IPS-15b (cell line): ENCODE data around the gene TIMM44.

Experiments used
- H3K27me3 ChIP-seq: one replicate; pipeline ENCODE4 v1.6.1; 2013; ENCODE audit warnings: low read length; ENCODE audit not compliant: control insufficient read depth, insufficient read depth
- H3K36me3 ChIP-seq: one replicate; pipeline ENCODE4 v1.6.1; 2013; ENCODE audit warnings: low read length; ENCODE audit not compliant: control insufficient read depth, insufficient read depth
- H3K4me1 ChIP-seq: one replicate; pipeline ENCODE4 v1.6.1; 2013; ENCODE audit warnings: mild to moderate bottlenecking, low read length; ENCODE audit not compliant: control insufficient read depth, insufficient read depth
- H3K4me3 ChIP-seq: one replicate; pipeline ENCODE4 v1.5.1; 2013; ENCODE audit warnings: low read depth, low read length
- H3K9ac ChIP-seq: one replicate; pipeline ENCODE4 v1.6.1; 2013; ENCODE audit warnings: low read depth, mild to moderate bottlenecking, low read length
- H3K9me3 ChIP-seq: one replicate; pipeline ENCODE4 v1.6.1; 2013; ENCODE audit warnings: mild to moderate bottlenecking, low read length; ENCODE audit not compliant: control insufficient read depth, insufficient read depth

Gene TIMM44

GRCh38 chr19:7907122-7907521, 36.3 kb downstream of the TIMM44 start:
- Histone ChIP-seq H3K27me3 (no peaks in the 10 kb centered on the region), H3K36me3 (peaks cover 26% of the 10 kb centered on the region), H3K9ac (no peak overlapping the region), H3K4me3 (no peak overlapping the region), H3K4me1 (peaks cover 2% of the 10 kb centered on the region), H3K9me3 (no peaks in the 10 kb centered on the region)

DNA sequence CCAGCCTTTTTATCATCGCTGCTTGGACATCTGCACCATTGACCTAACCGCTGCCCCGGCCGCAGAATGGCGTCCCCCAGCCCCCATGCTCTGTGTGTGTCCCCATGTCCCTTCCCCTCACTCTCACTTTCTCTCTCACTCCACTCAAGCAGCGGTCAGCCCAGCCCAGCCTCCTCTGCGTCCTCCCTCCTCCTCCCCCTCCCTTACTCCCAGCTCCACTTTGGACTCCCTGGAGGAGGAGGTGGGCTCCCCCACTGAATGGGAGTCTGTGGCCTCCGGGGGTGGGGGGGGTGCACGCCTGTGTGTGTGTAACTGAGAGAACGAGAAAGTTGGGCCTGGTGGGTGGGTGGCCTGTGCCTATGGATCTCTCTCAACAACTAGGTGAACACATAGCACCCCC, 37.6 kb downstream of the TIMM44 start:
- Histone ChIP-seq H3K9ac (no peak overlapping the region), H3K4me1 (peaks cover 2% of the 10 kb centered on the region), H3K27me3 (no peaks in the 10 kb centered on the region), H3K9me3 (no peaks in the 10 kb centered on the region), H3K4me3 (no peak overlapping the region), H3K36me3 (peaks cover 17% of the 10 kb centered on the region)

- peaks cover 2% of the 10 kb centered on the region for H3K4me1 ChIP-seq
- H3K4me3 ChIP-seq, result peak overlapping the region; percentile 88
- H3K36me3 ChIP-seq, result peaks cover 16% of the 10 kb centered on the region
- no peaks in the 10 kb centered on the region for H3K9me3 ChIP-seq
- no peaks in the 10 kb centered on the region for H3K27me3 ChIP-seq
- H3K9ac ChIP-seq, result no peak overlapping the region
These were observed 38.2 kb downstream of the TIMM44 start for GRCh38 chr19:7905268-7905667.

DNA sequence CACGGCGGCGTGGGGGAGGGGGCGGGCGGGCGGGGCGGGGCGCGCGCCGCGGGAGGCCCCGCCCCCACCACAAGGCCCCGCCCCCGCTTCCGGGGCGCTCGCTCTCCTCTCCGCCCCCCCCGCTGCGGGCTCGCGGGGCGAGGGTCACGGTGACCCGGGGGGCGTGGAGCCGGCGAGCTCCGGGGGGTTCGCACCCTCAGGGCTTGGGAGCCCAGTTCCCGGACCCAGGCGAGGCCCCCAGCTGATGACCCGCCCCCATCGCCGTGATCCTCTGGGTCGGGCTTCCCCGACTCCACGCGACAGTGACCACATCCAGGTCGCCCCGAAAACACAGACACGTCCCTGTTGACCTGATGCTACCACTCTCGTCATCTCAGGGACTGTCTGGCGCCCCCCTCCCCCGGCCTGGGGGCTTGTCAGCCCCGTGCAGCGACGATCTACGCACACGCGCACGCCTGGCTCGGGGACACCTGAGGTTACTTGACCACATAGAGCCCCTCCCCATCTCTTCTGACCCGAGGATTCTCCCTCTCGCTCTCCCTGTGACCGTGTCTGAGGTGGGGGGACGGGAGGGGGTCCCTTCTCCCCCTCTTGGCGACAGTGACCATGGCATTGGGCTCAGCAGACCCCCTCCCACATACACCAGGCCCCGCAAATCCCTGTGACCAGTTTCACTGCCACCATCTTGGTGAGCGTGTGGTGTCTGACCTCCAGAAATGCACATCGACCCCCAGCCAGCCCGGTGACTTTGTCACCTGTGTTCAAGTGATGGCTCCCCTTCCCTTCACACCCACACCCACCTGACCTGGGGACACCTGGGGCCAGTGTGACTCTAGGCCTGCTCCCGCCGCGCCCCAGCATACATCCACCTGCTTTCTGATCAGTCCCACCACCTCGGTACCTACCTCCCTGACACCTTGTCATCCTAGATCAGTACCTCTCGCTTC, 39.1 kb downstream of the TIMM44 start:
- peak overlapping the region; percentile 88 for H3K4me3 ChIP-seq
- no peaks in the 10 kb centered on the region for H3K9me3 ChIP-seq
- peaks cover 22% of the 10 kb centered on the region for H3K36me3 ChIP-seq
- H3K9ac ChIP-seq, result peak overlapping the region; percentile 70
- no peaks in the 10 kb centered on the region for H3K27me3 ChIP-seq
- H3K4me1 ChIP-seq, result peaks cover 2% of the 10 kb centered on the region

DNA sequence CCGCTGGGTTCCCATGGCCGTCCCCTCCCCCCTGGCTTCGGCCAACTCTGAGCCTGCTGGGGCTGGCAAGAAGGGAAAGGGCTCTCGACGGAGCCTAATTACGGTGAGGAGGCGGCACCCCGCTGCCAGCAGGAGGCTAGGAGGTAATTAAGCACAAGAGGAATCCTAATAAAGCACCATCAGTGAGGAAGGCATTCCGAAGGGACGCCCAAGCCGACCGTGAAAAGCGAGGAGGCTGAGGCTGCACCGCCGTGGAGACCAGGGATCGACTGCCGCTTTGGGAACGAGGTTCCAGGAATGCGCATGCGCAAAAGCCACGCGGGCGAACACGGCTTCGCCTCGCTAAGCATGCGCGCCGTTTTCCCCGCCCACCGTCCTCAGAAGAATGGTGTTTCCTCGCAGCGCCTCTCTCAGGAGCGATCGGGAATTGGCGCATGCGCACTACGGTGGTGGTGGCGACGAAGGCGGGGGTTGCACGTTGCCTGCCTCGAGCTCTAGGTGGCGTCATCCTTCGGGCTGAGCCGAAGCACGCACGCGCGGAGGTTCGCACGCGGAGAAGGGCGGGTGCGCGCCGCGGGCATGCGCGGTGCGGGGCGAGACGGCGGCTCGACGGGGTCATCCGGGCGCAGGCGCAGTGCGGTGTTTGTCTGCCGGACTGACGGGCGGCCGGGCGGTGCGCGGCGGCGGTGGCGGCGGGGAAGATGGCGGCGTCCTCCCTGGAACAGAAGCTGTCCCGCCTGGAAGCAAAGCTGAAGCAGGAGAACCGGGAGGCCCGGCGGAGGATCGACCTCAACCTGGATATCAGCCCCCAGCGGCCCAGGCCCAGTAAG, 40.0 kb downstream of the TIMM44 start, which contains the start of gene MAP2K7:
Gene MAP2K7 (plus strand): TSS at position 634 of the 830 bp plus-strand sequence. CDS start 68 bp downstream, at position 702.
- Histone ChIP-seq H3K4me3 (peak within 1 kb of the TSS; percentile 88), H3K9ac (peak within 1 kb of the TSS; percentile 96), H3K9me3 (no peaks in the 10 kb centered on the region), H3K27me3 (no peaks in the 10 kb centered on the region), H3K4me1 (peaks cover 2% of the 10 kb centered on the region), H3K36me3 (peaks cover 22% of the 10 kb centered on the region)

- H3K4me1 ChIP-seq, result peaks cover 2% of the 10 kb centered on the region
- no peaks in the 10 kb centered on the region for H3K27me3 ChIP-seq
- no peaks in the 10 kb centered on the region for H3K9me3 ChIP-seq
- H3K4me3 ChIP-seq, result peak overlapping the region; percentile 88
- peaks cover 22% of the 10 kb centered on the region for H3K36me3 ChIP-seq
- H3K9ac ChIP-seq, result peak overlapping the region; percentile 96
These were observed 40.6 kb downstream of the TIMM44 start for GRCh38 chr19:7902796-7903243.

GRCh38 chr19:7901337-7901736, 42.1 kb downstream of the TIMM44 start:
- no peak overlapping the region for H3K4me3 ChIP-seq
- peaks cover 22% of the 10 kb centered on the region for H3K36me3 ChIP-seq
- H3K4me1 ChIP-seq, result peaks cover 2% of the 10 kb centered on the region
- H3K9me3 ChIP-seq, result no peaks in the 10 kb centered on the region
- H3K27me3 ChIP-seq, result no peaks in the 10 kb centered on the region
- no peak overlapping the region for H3K9ac ChIP-seq

- Histone ChIP-seq H3K4me1 (peaks cover 2% of the 10 kb centered on the region), H3K9ac (no peak overlapping the region), H3K9me3 (no peaks in the 10 kb centered on the region), H3K36me3 (peaks cover 18% of the 10 kb centered on the region), H3K27me3 (no peaks in the 10 kb centered on the region), H3K4me3 (no peak overlapping the region)
These were observed 42.5 kb downstream of the TIMM44 start for GRCh38 chr19:7900931-7901330.

DNA sequence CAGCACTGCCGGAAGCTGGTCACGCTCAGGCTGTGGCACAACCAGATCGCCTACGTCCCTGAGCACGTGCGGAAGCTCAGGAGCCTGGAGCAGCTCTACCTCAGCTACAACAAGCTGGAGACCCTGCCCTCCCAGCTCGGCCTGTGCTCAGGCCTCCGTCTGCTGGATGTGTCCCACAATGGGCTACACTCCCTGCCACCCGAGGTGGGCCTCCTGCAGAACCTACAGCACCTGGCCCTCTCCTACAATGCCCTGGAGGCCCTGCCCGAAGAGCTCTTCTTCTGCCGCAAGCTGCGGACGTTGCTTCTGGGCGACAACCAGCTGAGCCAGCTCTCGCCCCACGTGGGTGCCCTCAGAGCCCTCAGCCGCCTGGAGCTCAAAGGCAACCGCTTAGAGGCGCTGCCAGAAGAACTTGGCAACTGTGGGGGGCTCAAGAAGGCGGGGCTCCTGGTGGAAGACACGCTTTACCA, 43.0 kb downstream of the TIMM44 start:
- Histone ChIP-seq H3K9me3 (no peaks in the 10 kb centered on the region), H3K36me3 (peaks cover 13% of the 10 kb centered on the region), H3K27me3 (no peaks in the 10 kb centered on the region), H3K9ac (no peak overlapping the region), H3K4me1 (peaks cover 2% of the 10 kb centered on the region), H3K4me3 (no peak overlapping the region)

- Histone ChIP-seq H3K9me3 (no peaks in the 10 kb centered on the region), H3K27me3 (no peaks in the 10 kb centered on the region), H3K36me3 (peaks cover 13% of the 10 kb centered on the region), H3K9ac (no peak overlapping the region), H3K4me1 (peaks cover 2% of the 10 kb centered on the region), H3K4me3 (no peak overlapping the region)
These were observed 43.6 kb downstream of the TIMM44 start for GRCh38 chr19:7899751-7900378.

- Histone ChIP-seq H3K4me1 (no peaks in the 10 kb centered on the region), H3K4me3 (no peak overlapping the region), H3K9me3 (no peaks in the 10 kb centered on the region), H3K36me3 (peaks cover 13% of the 10 kb centered on the region), H3K9ac (no peak overlapping the region), H3K27me3 (no peaks in the 10 kb centered on the region)
These were observed 44.5 kb downstream of the TIMM44 start for GRCh38 chr19:7898967-7899366.
